ENCODE data around the gene CBX7. TPM values are rescaled to one million over a fixed set of nuclear protein-coding genes. Genes with fewer than 3 reads are reported as not detected.

The CBX7 gene
- total RNA-seq: 69.9 TPM
- long read RNA-seq, full-length matches to known transcripts: 58 of 163 reads
- long read RNA-seq, partial matches to known transcripts: 2 of 163 reads
- long read RNA-seq, other reads (novel, unspliced or antisense): 103 of 163 reads

DNA sequence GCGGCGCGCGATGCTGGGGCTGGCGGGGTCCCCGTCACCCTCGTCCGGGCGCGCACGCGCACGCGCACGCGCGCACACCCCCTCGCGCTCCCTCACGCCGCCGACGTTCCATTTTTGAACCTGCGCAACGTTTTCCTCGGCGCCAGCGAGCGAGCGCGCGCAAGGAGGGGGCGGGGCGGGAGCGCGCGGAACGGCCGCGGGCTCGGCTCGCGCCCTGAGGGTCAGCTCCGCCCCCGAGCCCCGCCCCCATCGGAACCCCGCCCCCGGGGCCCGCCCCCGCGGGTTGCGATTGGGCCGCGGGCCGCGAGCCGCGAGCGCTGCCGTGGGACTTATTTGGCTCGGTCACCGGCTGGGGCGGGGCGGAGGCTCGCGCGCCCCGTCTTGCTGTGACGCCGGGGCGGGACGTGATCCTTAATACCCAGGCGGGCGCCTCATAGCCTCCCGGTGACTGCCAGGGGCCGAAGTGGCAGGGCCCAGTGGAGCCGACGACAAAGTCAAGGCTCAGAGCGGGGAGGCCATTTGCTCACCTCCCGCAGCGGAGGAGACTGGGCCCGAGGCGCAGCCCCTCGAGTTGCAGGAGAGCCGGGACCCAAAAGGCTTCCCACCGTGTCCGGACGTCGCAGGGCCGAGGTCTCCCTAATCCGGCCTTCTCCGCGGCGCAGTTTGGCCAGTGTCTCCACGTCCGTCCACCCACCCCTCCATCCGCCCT is at the start of gene CBX7:
CBX7 (minus strand) TSS at position 170 of the 709 bp plus-strand sequence. CDS start 236 bp downstream, outside the sequence.
- DNase-seq (peak; percentile 97), ATAC-seq (ENCODE audit: poor library complexity) (peak; percentile 94)
- intact Hi-C loops (cut with DNase I): no loop called here

DNA sequence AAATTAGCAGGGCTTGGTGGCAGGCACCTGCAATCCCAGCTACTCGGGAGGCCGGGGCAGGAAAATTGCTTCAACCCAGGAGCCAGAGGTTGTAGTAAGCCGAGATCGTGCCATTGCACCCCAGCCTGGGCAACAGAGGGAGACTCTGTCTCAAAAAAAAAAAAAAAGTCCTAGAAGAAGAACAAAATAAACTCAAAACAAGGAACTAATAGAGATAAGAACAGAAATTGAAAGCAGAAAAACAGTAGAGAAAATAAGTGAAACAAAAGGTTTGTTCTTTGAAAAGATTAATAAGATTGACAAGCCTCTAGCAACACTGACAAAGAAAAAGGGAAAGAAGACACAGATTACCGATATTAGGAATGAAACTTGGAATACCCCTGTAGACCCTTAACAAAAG is 45.1 kb upstream of the CBX7 start:
- no peak for DNase-seq

DNA sequence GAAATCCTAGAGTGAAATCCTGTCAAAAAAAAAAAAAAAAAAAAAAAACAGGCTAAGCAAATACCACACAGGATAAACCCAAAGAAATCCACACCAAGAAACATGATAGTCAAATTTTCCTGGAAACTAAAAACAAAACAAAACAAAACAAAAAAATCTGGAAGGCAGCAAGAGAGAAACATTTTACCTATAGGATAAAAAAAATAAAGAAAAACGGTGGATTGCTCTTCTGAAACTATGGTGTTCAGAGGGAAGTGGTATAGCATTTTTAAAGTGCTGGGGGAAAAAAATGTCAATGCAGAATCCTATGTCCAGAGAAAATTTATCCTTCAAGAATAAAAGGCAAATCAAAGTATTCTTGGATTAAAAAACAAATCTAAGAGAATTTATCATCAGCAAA is 41.6 kb upstream of the CBX7 start:
- DNase-seq (no peak), ATAC-seq (ENCODE audit: poor library complexity) (no peak)
- intact Hi-C loops (cut with DNase I): no loop called here

More for the DNA sequence above, 45.1 kb upstream of the CBX7 start:
- no peak for ATAC-seq (ENCODE audit: poor library complexity)
- intact Hi-C loops (cut with DNase I): no loop called here

DNA sequence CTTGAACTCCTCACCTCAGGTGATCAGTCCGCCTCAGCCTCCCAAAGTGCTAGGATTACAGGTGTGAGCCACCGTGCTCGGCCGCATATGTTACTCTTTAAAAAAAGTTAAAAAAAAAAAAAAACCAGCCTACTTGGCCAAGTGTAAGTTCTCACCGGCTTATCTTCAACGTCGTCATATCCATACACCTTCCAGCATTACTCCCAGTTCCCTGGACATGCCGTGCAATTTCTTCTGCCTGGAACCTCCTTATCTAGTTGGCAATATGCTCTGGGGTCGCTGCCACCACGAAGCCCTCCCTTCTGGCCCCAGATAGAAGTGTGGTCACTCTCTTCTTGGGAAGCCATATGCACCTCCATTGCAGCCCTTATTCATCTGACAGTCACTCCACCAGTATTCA is 36.3 kb upstream of the CBX7 start:
- DNase-seq (no peak), ATAC-seq (ENCODE audit: poor library complexity) (no peak)
- intact Hi-C loops (cut with DNase I): no loop called here

DNA sequence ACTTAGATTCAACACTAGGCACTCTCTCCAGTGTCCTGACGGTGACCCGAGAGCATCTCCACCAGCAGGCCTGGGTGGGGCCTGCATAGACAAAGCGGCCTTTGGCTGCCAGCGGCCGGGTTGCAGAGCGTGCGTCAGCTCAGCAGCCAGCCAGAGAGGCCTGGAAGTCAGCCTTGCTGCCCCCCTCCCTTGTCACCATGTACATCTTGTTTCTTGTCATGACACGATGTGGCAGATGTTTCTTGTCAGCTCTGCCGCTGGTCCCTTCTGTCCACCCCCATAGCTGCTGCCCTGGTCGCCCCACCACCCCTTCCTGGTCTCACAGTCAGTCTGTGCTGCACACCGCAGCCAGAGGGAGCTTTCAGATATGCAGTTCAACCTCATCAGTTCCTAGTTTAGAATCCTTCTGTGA is 33.1 kb upstream of the CBX7 start:
- DNase-seq (peak; percentile 89), ATAC-seq (ENCODE audit: poor library complexity) (peak; percentile 94)
- intact Hi-C loops (cut with DNase I): no loop called here

DNA sequence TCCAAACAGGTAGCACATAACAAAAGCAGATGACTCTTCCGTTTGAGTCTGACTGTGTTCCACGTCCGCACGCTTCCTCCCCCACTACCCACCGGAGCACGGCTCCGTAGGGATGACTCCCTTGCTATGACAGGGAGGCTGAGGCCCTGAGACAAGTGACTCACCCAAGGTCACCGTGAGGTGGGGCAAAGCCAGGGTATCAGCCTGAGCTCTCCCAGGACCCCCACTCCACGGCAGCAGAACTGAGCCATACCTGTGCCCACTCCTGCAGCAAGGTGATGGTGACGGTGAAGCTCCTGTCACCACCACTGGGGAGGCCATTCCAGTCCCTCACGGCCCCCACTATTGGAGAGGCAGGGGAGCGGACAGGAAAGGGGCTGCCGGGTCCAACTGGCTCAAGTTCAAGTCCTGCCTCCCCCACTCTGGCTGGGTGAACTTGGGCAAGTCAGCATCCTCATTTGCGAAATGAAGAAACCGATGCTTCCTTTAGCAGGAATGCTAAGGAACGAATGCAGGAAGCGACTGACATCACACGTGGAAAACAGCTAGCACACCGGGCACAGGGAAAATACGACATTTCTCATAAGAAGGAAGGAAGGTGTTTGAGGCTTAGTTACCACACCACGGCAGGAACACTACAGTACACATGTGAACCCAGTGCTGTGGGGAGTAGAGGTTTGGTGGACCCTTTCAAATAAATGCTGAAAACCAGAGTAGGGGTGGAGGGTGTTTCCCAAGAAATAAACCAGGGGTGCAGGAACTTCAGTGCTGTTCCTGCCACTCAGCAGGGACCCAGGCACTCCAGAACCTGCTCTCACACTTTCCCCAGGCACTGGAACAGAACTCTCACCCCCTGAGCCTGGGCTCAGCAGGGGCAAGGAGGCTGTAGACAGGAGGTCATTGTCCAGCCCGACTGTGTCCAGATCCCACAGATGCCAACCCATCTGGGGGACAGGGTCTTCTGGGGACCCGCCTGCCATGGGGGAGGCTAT is 32.4 kb upstream of the CBX7 start:
- DNase-seq (peak; percentile 46), ATAC-seq (ENCODE audit: poor library complexity) (peak; percentile 30)
- intact Hi-C loops (cut with DNase I): no loop called here

DNA sequence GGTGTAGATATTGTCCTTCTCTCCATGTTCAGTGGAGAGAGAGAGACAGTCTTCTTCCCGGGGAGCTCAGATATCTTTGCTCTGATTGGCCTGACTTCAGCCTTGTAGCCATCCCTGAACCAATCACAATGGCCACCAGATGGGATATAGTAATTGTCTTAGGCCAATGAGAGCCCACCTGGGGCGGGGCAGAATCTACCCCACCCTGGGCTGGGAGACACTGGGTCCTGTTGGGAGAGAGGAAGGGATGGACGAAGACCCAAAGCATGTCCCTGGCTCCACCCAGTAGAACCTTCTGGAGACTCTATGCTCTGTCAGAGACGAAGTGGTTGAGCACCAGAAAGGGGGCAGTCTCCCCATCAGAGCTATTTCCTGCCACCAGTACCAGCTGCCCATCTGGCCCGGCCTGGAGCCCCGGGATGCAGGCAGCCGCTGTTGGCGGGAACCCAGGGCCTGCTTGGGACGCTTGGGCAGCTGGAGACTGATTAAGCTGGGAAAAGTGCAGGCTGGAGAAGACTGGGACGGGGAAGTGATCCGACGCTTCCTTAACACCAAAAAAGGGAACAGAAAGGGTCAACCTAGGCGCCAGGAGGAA is 31.6 kb upstream of the CBX7 start:
- ATAC-seq (ENCODE audit: poor library complexity): peak; percentile 13
- DNase-seq: peak; percentile 57
- intact Hi-C loops (cut with DNase I): no loop called here

DNA sequence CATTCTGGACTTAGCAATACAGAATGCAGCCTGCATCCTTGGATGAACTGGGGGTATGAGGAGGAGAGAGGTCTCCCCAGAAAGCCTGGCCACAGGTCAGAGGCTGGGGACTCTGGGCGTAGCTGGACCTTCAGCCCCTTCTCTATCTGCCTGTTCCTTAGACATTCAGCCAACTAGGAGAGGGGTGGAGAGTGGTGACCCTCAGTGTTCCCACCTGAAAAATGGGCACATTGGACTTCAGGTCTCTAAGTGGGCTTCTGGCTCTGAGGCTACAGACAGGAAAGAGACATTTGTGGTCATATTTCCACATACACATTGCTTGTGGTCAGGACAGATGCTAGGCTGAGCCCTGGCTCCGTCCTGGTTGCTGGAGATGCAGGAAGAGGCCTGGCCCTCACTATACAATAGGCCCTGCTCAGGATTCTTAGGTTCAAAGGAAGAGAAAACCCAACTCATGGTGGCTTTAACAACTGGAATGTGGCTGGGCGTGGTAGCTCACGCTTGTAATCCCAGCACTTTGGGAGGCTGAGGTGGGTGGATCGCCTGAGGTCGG is 30.1 kb upstream of the CBX7 start:
- intact Hi-C loops (cut with DNase I): no loop called here
- no peak for ATAC-seq (ENCODE audit: poor library complexity)
- no peak for DNase-seq

DNA sequence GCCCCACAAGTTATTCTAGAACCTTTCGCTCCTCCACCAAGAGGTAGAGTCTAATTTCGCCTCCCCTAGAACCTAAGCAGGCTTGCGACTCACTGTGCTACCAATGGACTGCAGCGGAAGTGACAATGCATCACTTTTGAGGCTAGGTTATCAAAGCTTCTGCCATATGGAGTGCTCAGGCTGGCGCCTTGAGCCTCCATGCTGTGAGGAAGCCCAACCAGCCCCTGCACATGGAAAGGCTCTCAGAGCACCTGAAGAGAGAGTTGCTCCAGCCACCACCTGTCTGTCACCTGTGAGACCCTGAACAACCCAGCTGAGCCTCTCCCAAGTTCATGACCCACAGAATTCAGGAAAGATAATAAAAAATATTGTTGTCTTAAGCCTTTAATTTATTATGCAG is 29.3 kb upstream of the CBX7 start:
- intact Hi-C loops (cut with DNase I): no loop called here
- ATAC-seq (ENCODE audit: poor library complexity): no peak
- DNase-seq: no peak

DNA sequence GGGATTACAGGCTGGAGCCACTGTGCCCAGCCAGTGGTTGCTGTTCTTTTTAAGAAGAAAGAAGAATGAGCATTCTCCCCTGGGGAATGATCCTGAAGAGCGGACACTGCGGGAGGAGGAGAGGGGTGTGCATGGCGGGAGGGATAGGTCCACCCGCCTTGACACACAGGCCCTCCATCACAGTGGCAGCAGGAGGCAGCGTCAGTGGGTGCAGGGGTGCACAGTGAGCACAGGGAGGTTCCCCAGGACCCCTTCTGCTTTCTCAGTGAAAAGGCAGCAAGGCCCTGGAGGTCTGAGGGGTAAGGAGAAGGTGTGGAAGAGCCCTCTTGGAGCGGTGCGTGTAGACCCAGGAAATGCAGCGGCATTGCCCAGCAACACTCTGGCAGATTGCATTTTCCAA is 28.9 kb upstream of the CBX7 start:
- DNase-seq (no peak), ATAC-seq (ENCODE audit: poor library complexity) (no peak)
- intact Hi-C loops (cut with DNase I): no loop called here

DNA sequence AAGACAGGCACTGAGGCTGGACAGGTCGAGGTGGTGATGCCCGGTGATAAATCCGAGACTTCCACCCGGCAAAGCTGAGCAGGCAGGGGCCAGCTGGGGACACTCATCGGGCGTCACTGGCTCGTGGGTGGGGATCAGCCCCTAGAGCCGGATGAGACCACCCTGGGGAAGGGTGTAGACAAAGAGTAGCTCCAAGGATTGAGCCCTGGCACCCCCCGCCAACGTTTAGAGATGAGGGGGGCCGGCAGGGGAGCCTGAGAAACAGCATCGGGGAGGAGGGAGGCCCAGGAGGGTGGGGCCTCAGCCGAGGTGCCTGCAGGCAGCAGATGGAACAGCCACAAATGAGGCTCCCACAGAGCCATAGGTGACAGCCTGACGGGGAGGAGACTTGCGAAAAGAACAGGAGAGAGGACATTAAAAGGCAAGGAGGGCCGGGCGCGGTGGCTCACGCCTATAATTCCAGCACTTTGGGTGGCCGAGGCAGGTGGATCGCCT is 27.4 kb upstream of the CBX7 start:
- no peak for DNase-seq
- ATAC-seq (ENCODE audit: poor library complexity): no peak
- intact Hi-C loops (cut with DNase I): loop anchor here (10.0 kb wide), 1 partner anchor 345 kb away; the partner anchor contains the start of gene ATF4

DNA sequence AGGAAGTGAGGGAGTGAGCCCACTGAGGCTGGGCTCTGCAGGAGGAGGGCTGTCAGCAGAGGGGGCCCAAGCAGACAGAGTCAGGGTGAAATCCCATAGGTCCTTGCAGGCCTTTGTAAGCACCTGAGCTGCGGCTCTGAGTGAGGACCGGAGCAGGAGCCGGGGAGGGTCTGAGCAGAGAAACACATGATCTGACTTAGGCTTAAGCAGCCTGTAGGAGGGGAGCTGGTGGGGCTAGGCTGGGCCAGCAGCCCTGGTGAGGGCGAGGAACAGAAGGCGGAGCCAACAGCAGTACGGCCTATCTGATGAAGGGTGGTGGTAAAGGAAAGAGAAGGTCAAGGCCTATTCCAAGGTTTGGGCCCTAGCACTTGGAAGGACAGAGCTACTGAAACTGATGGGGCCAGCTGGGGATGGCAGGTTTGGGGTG is 26.9 kb upstream of the CBX7 start:
- DNase-seq (no peak), ATAC-seq (ENCODE audit: poor library complexity) (no peak)
- intact Hi-C loops (cut with DNase I): loop anchor here (10.0 kb wide), 1 partner anchor 345 kb away; the partner anchor contains the start of gene ATF4

DNA sequence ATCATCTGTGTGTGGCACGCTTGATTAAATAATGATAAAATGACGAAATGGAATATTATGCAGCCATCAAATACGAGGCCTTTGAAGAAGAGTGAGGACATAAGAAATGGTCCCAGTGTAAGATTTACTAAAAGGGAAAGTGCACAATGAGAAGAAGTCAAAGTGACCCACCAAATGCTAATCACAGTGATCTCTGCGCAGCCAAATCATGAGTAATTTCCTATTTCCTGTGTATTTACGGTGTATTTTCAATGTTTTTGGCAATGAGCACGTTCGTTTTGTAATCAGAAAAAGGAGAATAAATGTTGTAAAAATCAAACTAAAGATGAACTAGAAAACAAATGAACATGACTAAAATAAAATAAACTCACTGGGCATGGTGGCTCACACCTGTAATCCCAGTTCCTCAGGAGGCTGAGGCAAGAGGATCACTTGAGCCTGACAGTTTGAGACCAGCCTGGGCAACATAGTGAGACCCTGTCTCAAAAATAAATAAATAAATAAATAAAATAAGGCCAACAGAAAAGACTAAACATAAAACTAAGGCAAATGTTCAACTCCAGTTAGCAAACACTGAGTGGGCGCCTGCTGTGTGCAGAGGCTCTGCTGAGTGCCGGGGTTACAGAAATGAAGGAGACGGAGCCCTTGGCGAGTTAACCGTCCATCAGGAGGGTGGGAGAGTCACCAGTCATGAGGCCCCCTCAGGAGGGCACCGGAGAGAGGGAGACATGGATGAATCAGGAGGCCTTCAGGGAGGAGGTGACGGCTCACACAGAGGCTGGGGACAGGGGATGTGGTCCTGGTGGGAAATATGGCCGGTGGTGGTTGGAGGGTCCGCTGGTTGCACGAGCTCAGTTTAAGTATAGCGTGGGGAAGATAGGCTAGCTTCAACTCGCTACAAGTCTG is 26.0 kb upstream of the CBX7 start:
- no peak for ATAC-seq (ENCODE audit: poor library complexity)
- no peak for DNase-seq
- intact Hi-C loops (cut with DNase I): loop anchor here (10.0 kb wide), 1 partner anchor 346 kb away; the partner anchor contains the start of gene ATF4

DNA sequence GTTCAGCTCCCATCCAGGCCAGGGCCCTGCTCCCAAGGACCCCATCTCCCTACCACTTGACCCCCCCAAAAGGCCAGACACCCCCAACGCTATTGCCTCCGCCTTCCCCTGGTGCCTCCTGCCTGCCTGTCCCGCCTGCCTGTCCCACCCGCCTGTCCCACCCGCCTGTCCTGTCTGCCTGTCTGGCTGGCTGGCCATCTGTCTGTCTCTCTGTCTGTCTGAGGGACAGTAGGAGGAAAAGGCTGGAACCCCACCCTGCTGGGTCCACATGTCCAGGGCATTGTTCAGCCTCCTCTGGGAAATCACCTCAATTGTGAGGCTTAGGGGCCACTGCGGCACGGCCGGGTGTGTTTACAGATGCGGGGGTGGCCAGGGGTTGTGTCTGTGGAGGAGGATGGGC is 25.3 kb upstream of the CBX7 start:
- DNase-seq (peak; percentile 56), ATAC-seq (ENCODE audit: poor library complexity) (no peak)
- intact Hi-C loops (cut with DNase I): loop anchor here (10.0 kb wide), 1 partner anchor 347 kb away; the partner anchor contains the start of gene ATF4

DNA sequence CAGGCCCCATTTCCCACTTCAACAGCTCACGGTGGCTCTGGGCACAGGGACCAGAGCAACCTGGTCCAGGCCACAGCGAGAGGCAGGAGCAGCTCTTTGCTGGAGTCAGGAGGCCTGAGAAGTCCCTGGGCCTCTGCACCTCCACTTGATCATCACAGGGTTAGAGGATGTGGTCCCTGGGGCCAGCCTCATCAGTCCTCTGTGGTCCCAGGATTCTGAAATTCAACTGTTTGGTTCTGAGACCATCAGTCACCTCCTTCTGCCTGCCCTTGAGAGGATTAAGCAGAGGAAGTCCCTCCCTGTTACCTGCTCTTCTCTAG is 24.9 kb upstream of the CBX7 start:
- intact Hi-C loops (cut with DNase I): loop anchor here (10.0 kb wide), 1 partner anchor 347 kb away; the partner anchor contains the start of gene ATF4
- ATAC-seq (ENCODE audit: poor library complexity) (no peak), DNase-seq (no peak)

DNA sequence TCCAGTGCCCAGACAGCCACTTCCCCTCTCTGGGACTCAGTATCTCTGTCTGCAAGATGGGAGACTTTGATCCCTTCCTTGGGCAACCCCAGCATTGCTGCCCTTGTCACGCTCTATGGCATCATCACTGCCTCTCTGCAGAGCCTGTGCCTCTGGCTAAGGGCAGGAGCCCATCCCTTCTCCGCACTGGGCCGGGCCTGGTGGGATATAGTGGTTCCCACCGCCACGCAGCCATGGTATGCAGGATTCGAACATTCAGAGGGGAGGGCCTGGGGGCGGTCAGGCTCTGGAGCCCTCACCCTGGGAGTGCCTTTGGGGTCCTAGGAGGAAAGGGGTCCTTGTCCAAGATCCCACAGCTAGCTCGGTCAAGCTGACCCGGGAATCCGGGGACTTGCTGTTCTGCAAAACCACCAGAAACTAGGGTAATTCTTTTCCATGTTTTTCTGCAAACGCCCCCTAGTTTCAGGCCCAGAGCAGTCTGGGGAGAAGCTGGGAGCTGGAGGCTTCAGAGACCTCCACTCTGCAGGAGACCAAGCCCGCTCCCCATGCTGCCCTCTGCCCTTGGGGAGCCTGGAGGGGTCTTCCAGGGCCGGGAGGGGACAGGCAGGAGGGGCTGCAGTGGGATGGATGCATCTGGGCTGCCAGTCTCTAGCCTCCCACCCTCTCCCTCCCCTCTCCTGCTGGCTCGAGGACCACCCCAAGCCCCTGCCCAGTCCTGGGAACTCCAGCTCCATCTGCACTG is 24.4 kb upstream of the CBX7 start:
- intact Hi-C loops (cut with DNase I): loop anchor here (10.0 kb wide), 1 partner anchor 348 kb away; the partner anchor contains the start of gene ATF4
- ATAC-seq (ENCODE audit: poor library complexity) (no peak), DNase-seq (no peak)

All from Right ventricle myocardium superior (tissue), 1 donor.